Astrocyte (in vitro differentiated cells and primary cell): ENCODE measurements around the gene NSMF. TPM values are rescaled to one million over a fixed set of nuclear protein-coding genes. Genes with fewer than 3 reads are reported as not detected.

Source experiments
- DNase-seq: peaks from one replicate; pipeline ENCODE4 v3.0.0-alpha.2; 2010; ENCODE audit warnings: low read depth
- FAIRE-seq: peaks from 2 replicates; lab custom pipeline; 2011; peaks lifted over from hg19 to GRCh38; lab: Jason Lieb, UNC
- H2AFZ ChIP-seq: 2 replicates; pipeline ENCODE4 v1.6.0; 2012; ENCODE audit warnings: low read depth, low read length, inconsistent platforms
- H3K27ac ChIP-seq: 2 replicates; pipeline ENCODE4 v1.5.1; 2011; ENCODE audit warnings: low read depth, low read length, inconsistent platforms
- H3K27me3 ChIP-seq: 2 replicates; pipeline ENCODE4 v1.6.0; 2011; ENCODE audit warnings: low read length, inconsistent platforms; ENCODE audit not compliant: insufficient read depth
- H3K36me3 ChIP-seq: 2 replicates; pipeline ENCODE4 v1.5.1; 2011; ENCODE audit warnings: low read length, inconsistent platforms; ENCODE audit not compliant: insufficient read depth
- H3K4me1 ChIP-seq: 2 replicates; pipeline ENCODE4 v1.5.1; 2011; ENCODE audit warnings: low read length, inconsistent platforms; ENCODE audit not compliant: insufficient read depth
- H3K4me2 ChIP-seq: 2 replicates; pipeline ENCODE4 v1.6.0; 2012; ENCODE audit warnings: low read length, inconsistent platforms
- H3K4me3 ChIP-seq: 2 replicates; pipeline ENCODE4 v1.5.1; 2011; ENCODE audit warnings: low read depth, mild to moderate bottlenecking, low read length, inconsistent platforms; ENCODE audit not compliant: insufficient read depth
- H3K79me2 ChIP-seq: 2 replicates; pipeline ENCODE4 v1.6.0; 2012; ENCODE audit warnings: mild to moderate bottlenecking, low read length, inconsistent platforms; ENCODE audit not compliant: insufficient read depth
- H3K9ac ChIP-seq: 2 replicates; pipeline ENCODE4 v1.6.0; 2012; ENCODE audit warnings: mild to moderate bottlenecking, low read length, inconsistent platforms
- H3K9me3 ChIP-seq: 2 replicates; pipeline ENCODE4 v1.5.1; 2012; ENCODE audit warnings: low read depth, mild to moderate bottlenecking, low read length, inconsistent platforms; ENCODE audit not compliant: insufficient read depth
- H4K20me1 ChIP-seq: 2 replicates; pipeline ENCODE4 v1.6.0; 2012; ENCODE audit warnings: low read length, inconsistent platforms; ENCODE audit not compliant: insufficient read depth
- H3K27ac Mint-ChIP-seq: one replicate; pipeline ENCODE4 v1.8.0; 2021; ENCODE audit warnings: mild to moderate bottlenecking, mixed read lengths; ENCODE audit not compliant: unreplicated experiment
- H3K27me3 Mint-ChIP-seq: one replicate; pipeline ENCODE4 v1.8.0; 2021; ENCODE audit warnings: low read depth, mixed read lengths; ENCODE audit not compliant: unreplicated experiment
- H3K36me3 Mint-ChIP-seq: one replicate; pipeline ENCODE4 v1.8.0; 2021; ENCODE audit warnings: low read depth, mixed read lengths; ENCODE audit not compliant: unreplicated experiment
- H3K4me1 Mint-ChIP-seq: one replicate; pipeline ENCODE4 v1.8.0; 2021; ENCODE audit warnings: low read depth, mixed read lengths; ENCODE audit not compliant: unreplicated experiment
- H3K4me3 Mint-ChIP-seq: one replicate; pipeline ENCODE4 v1.8.0; 2021; ENCODE audit warnings: mild to moderate bottlenecking, moderate library complexity, mixed read lengths; ENCODE audit not compliant: unreplicated experiment
- H3K9me3 Mint-ChIP-seq: one replicate; pipeline ENCODE4 v1.8.0; 2021; ENCODE audit warnings: mild to moderate bottlenecking, mixed read lengths; ENCODE audit not compliant: unreplicated experiment
- CTCF ChIP-seq: IDR thresholded peaks from 2 replicates; pipeline ENCODE4 v1.5.1; 2011; ENCODE audit warnings: low read depth, mild to moderate bottlenecking, inconsistent platforms, low read length, moderate library complexity; ENCODE audit not compliant: insufficient read depth
- EZH2 ChIP-seq: IDR thresholded peaks from 2 replicates; pipeline ENCODE4 v1.6.1; 2012; ENCODE audit warnings: mild to moderate bottlenecking, low read length, inconsistent platforms; ENCODE audit not compliant: insufficient read depth
- total RNA-seq: library from RNA; stranded (reverse); gene quantifications from 2 replicates; pipeline ENCODE4 v1.2.1, GENCODE V29; 2021

The NSMF gene
- total RNA-seq, 1 donor from 2014 or later: 50.5 TPM

GRCh38 chr9:137406085-137406760, 52.9 kb downstream of the NSMF start:
- peaks cover 2% of the 10 kb centered on the region for H3K4me1 Mint-ChIP-seq
- peak overlapping the region; percentile 34 for H3K27ac Mint-ChIP-seq
- Histone ChIP-seq H2AFZ (no peak overlapping the region), H3K4me2 (peak overlapping the region; percentile 82), H3K4me3 (no peak overlapping the region), H3K4me1 (peaks cover 17% of the 10 kb centered on the region), H4K20me1 (peaks cover 23% of the 10 kb centered on the region), H3K79me2 (no peaks in the 10 kb centered on the region), H3K27ac (no peak overlapping the region), H3K36me3 (no peaks in the 10 kb centered on the region), H3K27me3 (no peaks in the 10 kb centered on the region), H3K9me3 (no peaks in the 10 kb centered on the region), H3K9ac (no peak overlapping the region)
- H3K36me3 Mint-ChIP-seq: peaks cover 8% of the 10 kb centered on the region
- FAIRE-seq (no peak), DNase-seq (no peak)
- no peak overlapping the region for H3K4me3 Mint-ChIP-seq
- H3K27me3 Mint-ChIP-seq: no peaks in the 10 kb centered on the region
- no peak for TF ChIP-seq EZH2
- no peak for TF ChIP-seq CTCF
- peaks cover 4% of the 10 kb centered on the region for H3K9me3 Mint-ChIP-seq

GRCh38 chr9:137405677-137406081, 53.5 kb downstream of the NSMF start:
- Mint-ChIP-seq H3K36me3 (peaks cover 8% of the 10 kb centered on the region), H3K4me3 (no peak overlapping the region), H3K9me3 (peaks cover 4% of the 10 kb centered on the region), H3K27ac (no peak overlapping the region), H3K4me1 (peaks cover 2% of the 10 kb centered on the region), H3K27me3 (no peaks in the 10 kb centered on the region)
- Histone ChIP-seq H3K27me3 (no peaks in the 10 kb centered on the region), H3K9me3 (no peaks in the 10 kb centered on the region), H3K4me3 (no peak overlapping the region), H3K4me1 (peaks cover 11% of the 10 kb centered on the region), H4K20me1 (peaks cover 23% of the 10 kb centered on the region), H3K79me2 (no peaks in the 10 kb centered on the region), H2AFZ (no peak overlapping the region), H3K27ac (no peak overlapping the region), H3K4me2 (no peak overlapping the region), H3K9ac (no peak overlapping the region), H3K36me3 (no peaks in the 10 kb centered on the region)
- no peak for TF ChIP-seq CTCF
- no peak for TF ChIP-seq EZH2
- DNase-seq (no peak), FAIRE-seq (no peak)

GRCh38 chr9:137404961-137405567, 54.1 kb downstream of the NSMF start:
- Histone ChIP-seq H3K4me1 (peaks cover 8% of the 10 kb centered on the region), H3K9ac (no peak overlapping the region), H3K27ac (no peak overlapping the region), H4K20me1 (peaks cover 23% of the 10 kb centered on the region), H3K79me2 (no peaks in the 10 kb centered on the region), H3K4me2 (no peak overlapping the region), H3K36me3 (no peaks in the 10 kb centered on the region), H3K4me3 (no peak overlapping the region), H3K27me3 (no peaks in the 10 kb centered on the region), H2AFZ (no peak overlapping the region), H3K9me3 (no peaks in the 10 kb centered on the region)
- DNase-seq (no peak), FAIRE-seq (no peak)
- H3K27me3 Mint-ChIP-seq: no peaks in the 10 kb centered on the region
- H3K27ac Mint-ChIP-seq: no peak overlapping the region
- TF ChIP-seq CTCF: no peak
- no peak for TF ChIP-seq EZH2
- H3K4me3 Mint-ChIP-seq: no peak overlapping the region
- no peaks in the 10 kb centered on the region for H3K4me1 Mint-ChIP-seq
- H3K9me3 Mint-ChIP-seq: peaks cover 4% of the 10 kb centered on the region
- peaks cover 11% of the 10 kb centered on the region for H3K36me3 Mint-ChIP-seq
